GM19099 (cell line): Measurements from ENCODE around the gene KRT9.

Experiments
- POLR2A ChIP-seq: IDR thresholded peaks from 3 replicates; pipeline ENCODE4 v1.6.1; 2011; ENCODE audit warnings: low read depth; ENCODE audit not compliant: insufficient read length; ENCODE audit errors: extremely low read depth

The KRT9 gene

GRCh38 chr17:41553176-41553575 lies 18.7 kb downstream of the KRT9 start:
- TF ChIP-seq POLR2A: no peak

- no peak for TF ChIP-seq POLR2A
Observed at GRCh38 chr17:41552455-41552854, 19.4 kb downstream of the KRT9 start.

- no peak for TF ChIP-seq POLR2A
Observed at GRCh38 chr17:41551365-41551764, 20.5 kb downstream of the KRT9 start.

GRCh38 chr17:41549596-41550039 lies 22.2 kb downstream of the KRT9 start:
- no peak for TF ChIP-seq POLR2A

- TF ChIP-seq POLR2A: no peak
Observed at GRCh38 chr17:41548844-41549595, 22.8 kb downstream of the KRT9 start.

GRCh38 chr17:41547921-41548843 lies 23.7 kb downstream of the KRT9 start:
- TF ChIP-seq POLR2A: no peak

- no peak for TF ChIP-seq POLR2A
Observed at GRCh38 chr17:41547378-41547841, 24.4 kb downstream of the KRT9 start.

GRCh38 chr17:41546819-41547218 lies 25.0 kb downstream of the KRT9 start:
- TF ChIP-seq POLR2A: no peak

GRCh38 chr17:41545829-41546410 lies 25.9 kb downstream of the KRT9 start:
- no peak for TF ChIP-seq POLR2A

GRCh38 chr17:41544935-41545334 lies 26.9 kb downstream of the KRT9 start:
- no peak for TF ChIP-seq POLR2A

- TF ChIP-seq POLR2A: no peak
Observed at GRCh38 chr17:41544491-41544892, 27.4 kb downstream of the KRT9 start.

- TF ChIP-seq POLR2A: no peak
Observed at GRCh38 chr17:41542357-41542756, 29.5 kb downstream of the KRT9 start.

- TF ChIP-seq POLR2A: no peak
Observed at GRCh38 chr17:41540921-41541625, 30.8 kb downstream of the KRT9 start.

- TF ChIP-seq POLR2A: no peak
Observed at GRCh38 chr17:41539979-41540701, 31.7 kb downstream of the KRT9 start.
